GM21528 (cell line): ENCODE results near the gene MCC.

Experiments
- ATAC-seq: cut with Tn5 transposase; IDR thresholded peaks from one replicate; pipeline ENCODE4 v1.9.1; 2021; ENCODE audit warnings: mild to moderate bottlenecking, moderate library complexity; ENCODE audit not compliant: unreplicated experiment, low FRiP score

The MCC gene

DNA sequence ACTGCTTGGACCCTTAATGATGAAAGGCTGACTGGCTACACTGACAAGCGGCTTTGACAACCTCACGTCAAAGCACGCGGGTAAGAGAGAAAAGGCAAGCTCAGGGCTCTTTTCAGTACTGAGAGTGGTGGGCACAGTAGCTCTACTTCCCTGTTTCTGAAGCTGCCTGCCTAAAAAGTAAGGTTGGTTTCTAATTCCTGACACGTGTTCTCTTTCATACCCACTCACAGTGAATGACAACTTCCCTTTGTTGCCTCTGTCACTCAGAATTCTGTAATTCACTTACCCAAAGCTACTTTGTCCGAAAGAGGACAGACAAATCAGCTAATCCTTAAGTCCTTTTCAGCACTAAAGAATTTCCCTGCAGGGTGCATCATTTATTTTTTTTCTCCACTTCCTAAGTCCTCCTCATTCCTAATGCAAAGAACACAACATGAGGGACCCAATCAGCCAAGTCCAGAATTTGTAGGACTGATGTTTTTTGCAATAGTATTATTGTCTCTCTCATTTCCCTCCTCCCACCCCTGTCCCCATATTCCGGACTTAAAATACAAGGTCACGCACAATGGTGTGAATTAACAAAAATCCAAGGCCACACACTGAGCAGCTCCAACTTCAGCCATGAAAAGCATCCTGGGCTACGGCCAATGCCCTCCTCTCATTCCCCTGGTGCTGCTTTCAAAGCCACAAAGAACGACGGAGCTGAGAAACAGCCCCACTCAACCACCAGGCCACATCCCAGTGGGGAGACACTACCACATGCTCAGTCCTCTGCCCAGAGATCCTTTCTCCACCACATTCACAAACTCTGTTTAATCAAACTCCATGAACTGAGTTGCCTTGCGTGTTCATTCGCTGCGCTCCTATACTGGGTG is 274.5 kb downstream of the MCC start:
- peak; percentile 65 for ATAC-seq

- no peak for ATAC-seq
Measured at GRCh38 chr5:113212244-113212920, 275.9 kb downstream of the MCC start.

GRCh38 chr5:113209498-113209897 is 278.8 kb downstream of the MCC start:
- no peak for ATAC-seq

DNA sequence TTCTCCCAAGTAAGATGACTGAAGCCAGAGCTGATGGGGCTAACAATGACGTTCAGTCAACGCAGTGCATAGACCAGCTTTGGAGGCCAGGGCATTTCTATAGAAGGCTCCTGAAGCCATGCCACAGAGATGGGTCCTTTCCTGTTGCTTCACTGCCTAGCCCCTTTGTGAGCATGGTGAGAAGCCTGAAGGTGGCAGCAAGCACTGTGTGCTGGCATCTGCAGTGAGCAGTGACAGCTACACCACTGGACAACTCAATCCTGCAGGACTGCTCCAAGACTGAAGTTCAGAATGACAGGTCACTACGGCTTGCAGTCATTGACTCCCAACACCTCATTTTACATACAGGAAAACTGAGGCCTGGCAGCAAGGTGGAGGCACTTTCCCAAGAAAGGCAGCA is 282.4 kb downstream of the MCC start:
- no peak for ATAC-seq

DNA sequence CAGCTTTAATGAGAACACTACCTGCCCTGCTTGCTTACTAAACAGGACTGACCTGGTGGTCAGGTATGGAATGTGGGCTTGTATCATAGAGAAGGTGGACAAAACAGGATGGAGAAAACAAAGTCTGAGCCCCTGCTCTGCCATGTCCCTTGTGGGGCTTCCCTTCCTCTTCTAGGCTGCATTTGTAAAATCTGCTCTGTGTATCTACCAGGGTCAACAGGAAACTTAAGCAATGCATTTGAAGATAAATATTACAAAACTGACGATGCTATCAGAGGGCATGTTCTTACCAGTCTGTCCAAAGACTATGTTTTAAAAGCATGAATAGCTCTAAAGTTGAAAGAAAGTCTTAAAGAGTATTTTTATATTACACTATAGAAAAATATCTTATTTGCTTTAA is 282.9 kb downstream of the MCC start:
- ATAC-seq = no peak

GRCh38 chr5:113204525-113205161 is 283.6 kb downstream of the MCC start:
- no peak for ATAC-seq

GRCh38 chr5:113203916-113204315 is 284.3 kb downstream of the MCC start:
- no peak for ATAC-seq

DNA sequence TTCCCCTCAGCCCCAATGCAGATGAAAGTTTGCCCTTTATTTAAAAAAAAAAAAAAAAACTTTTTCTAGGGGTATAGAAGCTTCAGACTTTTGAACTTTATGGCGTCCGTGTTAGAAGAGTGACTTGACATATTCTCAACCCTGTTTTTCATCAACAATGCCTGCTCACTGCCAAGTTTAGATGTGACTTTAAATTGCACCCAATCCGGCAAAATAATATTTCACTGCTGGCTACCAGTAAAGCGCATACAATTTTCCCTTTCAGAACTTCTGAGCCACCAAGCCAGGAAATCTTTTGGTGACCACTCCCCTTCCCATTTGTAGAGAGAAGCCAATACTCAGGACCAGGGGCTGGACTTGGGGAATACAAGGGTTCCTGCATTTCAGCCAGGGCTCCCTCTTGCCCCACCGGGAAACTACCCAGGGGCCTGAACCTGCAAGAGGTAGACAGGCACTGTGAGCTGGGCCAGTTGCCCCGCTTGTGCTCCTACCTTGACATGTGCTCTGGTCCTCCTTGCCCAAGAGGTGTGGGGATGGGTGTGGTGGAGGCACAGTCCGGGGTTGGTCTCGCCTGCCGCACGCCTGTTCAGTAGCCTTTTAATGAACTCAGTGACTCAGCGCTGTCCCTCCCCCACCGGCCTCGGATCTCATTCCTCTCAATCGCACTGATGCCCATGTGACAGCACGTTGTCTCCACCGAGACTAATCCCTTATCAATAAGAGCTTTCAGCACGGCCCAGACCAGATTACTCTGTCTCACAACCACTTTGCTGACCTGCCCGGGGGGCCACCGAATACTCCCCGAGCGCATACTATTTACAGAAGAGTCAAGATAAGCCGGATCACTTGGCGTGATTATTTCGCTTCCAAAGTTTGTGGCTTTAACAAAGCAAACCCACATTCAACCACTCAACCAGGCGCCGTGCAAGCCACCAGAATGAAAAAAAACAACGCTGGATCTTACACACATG is 285.2 kb downstream of the MCC start:
- no peak for ATAC-seq

DNA sequence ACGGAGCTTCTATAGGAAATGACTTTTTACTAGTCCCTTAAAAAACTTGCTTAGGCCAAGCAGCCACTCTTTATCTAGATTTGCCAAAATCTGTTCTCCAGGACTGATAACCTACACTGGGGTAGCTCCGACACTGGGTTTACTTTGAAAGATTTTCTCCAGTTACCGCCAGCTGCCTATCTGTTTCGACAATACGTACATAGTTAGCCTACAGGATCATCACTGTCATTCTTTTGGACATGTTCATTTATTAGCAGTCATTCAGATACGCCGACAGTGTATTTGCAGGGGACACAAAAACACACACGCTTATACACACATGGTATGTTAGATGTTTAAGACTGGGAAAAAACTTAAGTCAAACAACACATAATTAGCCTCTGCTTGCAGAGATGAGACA is 286.0 kb downstream of the MCC start:
- ATAC-seq = no peak

DNA sequence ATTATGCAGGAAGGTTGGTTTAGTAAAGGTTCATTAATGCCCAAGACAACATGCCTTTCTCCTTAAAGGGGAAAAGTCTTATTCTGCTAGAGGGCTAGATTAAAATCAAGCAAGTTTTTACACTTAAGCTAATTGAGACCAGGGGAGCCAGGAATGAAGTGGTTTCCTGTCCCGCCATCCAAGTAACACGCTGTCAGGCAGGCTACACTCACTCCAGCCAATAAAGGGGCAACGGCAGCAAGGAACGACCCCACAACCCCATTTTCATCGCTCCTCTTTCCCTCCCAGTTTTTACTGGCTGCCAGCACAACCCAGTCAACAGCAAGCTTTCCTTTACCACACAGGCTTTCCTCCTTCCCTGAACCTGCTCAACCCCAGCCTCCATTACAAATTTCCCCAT is 286.5 kb downstream of the MCC start:
- ATAC-seq = no peak

GRCh38 chr5:113199122-113199905 is 288.9 kb downstream of the MCC start:
- no peak for ATAC-seq

- ATAC-seq = no peak
Measured at GRCh38 chr5:113197456-113198200, 290.6 kb downstream of the MCC start.

DNA sequence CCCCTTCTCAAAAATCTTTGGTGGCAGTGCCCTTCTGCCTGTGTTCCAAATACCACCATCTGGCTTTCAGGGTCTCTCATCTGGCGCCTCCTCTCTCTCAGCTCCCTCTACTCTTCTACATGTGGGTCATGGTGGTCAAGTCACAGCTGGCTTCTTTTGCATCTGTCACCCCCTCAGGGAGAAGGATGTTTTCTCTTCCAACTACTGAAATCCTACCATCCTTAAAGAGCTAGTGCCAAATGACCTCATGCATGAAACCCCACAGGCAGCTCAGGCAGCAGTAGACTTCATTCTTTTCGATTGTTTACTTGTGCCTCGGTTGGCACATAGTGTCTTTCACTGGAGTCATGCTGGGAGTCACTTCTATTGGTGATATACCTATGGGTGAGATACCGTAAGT is 292.5 kb downstream of the MCC start:
- ATAC-seq = no peak

DNA sequence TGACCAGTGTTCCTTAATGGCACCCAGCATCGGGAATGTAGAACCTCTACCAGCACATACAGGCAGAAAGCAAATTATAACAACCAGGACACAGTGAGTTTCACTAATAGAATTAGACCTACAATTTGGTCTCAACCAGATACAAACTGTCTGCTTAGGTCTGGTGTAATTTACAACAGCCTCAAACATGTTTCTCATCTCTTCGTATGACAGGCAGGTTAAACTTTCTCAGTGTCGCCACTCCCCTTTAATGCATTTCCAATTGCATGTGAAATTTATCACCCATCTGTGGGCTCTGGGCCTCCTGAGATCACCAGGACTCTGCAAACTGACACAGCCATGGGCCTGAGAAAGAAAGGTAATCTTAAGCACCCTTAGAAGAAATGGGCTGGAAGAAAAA is 293.0 kb downstream of the MCC start:
- ATAC-seq = no peak

DNA sequence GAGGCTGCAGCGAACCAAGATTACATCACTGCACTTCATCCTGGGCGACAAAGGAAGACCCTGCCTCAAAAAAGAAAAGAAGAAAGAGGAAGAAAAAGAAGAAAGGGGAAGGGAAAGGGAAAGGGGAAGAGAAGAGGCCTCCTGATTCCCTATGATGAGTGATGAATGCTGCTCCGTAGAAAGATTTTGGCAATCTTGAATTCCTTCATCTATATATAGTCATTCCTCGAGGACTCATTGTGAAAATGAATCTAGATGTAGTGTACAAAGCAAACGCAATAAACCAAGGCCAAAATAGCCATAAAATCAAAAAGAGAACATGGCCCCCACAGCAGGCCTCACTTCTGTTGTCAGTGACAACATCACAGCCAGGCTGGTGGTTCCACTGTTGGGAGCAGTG is 293.7 kb downstream of the MCC start:
- ATAC-seq = no peak

DNA sequence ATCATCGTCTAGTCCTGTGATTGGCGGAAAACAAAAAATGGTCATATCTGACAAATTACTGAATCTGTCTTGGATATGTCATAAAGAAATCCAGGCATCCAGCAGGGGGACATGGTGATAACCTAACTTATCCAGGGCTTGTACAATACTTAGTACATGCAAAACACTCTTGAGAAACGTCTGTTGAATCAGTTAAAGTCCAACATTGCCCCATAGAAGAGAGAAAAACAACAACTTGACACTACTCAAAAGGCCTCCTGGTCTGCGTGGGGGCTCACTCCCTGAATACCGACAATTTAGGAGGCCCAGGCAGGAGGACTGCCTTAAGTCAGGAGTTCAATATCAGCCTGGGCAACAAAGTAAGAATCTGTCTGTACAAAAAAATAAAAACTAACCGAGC is 294.1 kb downstream of the MCC start:
- ATAC-seq = no peak

DNA sequence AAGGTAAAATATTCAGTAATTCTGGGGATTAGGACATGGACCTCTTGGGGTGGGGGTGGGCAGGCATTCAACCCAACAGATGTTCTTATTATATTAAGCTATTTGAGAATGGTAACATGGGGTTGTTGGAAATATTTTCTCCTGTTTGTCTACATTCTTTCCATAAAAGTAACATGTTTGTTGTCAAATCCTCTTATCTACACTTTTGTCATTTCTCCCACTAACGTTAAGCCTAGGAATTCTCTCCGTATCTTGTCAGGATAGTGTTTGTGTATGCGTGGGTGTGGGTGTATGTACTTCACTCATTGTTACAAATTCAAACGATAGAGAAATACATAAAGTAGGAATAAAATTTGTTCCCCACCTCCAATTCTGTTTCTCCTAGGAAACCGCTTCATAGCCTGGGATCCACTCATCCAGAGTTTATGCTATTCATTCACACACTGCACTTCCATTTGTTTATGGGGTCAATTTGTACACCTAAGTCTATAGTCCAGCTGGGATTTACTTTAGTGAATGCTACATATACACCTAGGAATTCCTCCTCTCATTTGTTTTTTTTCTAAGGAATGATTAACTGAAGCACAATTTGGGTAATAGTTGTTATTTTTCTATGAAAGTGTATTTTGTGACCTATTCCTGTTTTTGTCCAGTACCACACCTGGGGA is 294.8 kb downstream of the MCC start:
- no peak for ATAC-seq

DNA sequence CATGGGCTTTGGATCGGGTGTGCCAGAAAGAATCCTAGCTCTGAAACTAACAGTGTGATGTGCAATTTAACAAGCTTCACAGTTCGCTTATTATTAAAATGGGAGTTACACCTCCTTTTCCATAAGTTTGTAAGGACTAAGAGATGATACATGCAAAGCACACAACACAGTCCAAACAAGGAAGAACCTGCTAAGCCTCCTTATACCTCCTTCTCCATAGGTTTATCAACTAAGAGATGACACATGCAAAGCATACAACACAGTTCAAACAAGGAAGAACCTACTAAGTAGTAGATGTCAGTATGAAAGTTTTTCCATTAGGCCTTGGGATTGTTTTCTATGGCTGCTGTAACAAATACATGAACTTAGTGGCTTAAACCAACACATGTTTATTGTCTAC is 295.7 kb downstream of the MCC start:
- ATAC-seq = no peak
